Esophagus (tissue), 2 donors: ENCODE results near the gene APBA2. TPM values are rescaled to one million over a fixed set of nuclear protein-coding genes. Genes with fewer than 3 reads are reported as not detected.

Experiments
- H3K27ac ChIP-seq, 2 donors: one replicate each; pipeline ENCODE4 v1.5.1; 2013; ENCODE audit warnings: low read depth in 2 of 2, mild to moderate bottlenecking in 2 of 2, inconsistent platforms in 1 of 2, low read length in 1 of 2, moderate library complexity in 1 of 2
- H3K27me3 ChIP-seq, 2 donors: one replicate each; pipeline ENCODE4 v1.6.1; 2013; ENCODE audit warnings: low read length in 2 of 2, control low read depth in 1 of 2, mild to moderate bottlenecking in 1 of 2; ENCODE audit not compliant: insufficient read depth in 2 of 2, control insufficient read depth in 1 of 2
- H3K36me3 ChIP-seq, 2 donors: one replicate each; pipeline ENCODE4 v1.6.1; 2013; ENCODE audit warnings: low read length in 1 of 2; ENCODE audit not compliant: control insufficient read depth in 2 of 2, insufficient read depth in 2 of 2
- H3K4me1 ChIP-seq, 2 donors: one replicate each; pipeline ENCODE4 v1.6.1; 2013; ENCODE audit warnings: low read length in 1 of 2; ENCODE audit not compliant: control insufficient read depth in 2 of 2, insufficient read depth in 2 of 2
- H3K4me3 ChIP-seq, 2 donors: one replicate each; pipeline ENCODE4 v1.5.1; 2013; ENCODE audit warnings: low read length in 2 of 2, mild to moderate bottlenecking in 2 of 2, low read depth in 1 of 2, moderate library complexity in 1 of 2
- H3K9me3 ChIP-seq, 2 donors: one replicate each; pipeline ENCODE4 v1.6.1; 2013; ENCODE audit warnings: mild to moderate bottlenecking in 2 of 2, low read depth in 1 of 2, low read length in 1 of 2, moderate library complexity in 1 of 2; ENCODE audit not compliant: control insufficient read depth in 2 of 2, insufficient read depth in 1 of 2
- WGBS, 2 donors: extraction: QIAGEN DNeasy Blood & Tissue Kit; methylation state at CpG; one replicate each; pipeline ENCODE4 v1.1.7; 2013; 5-methylcytosine and 5-hydroxymethylcytosine counted together
- polyA plus RNA-seq, 2 donors: library from polyadenylated mRNA; stranded (reverse); fragments of 200-250 nt; gene quantifications; one replicate each; pipeline ENCODE4 v1.2.3, GENCODE V29; 2013
- donor health status: healthy with polysubstance abuse.
- donor health status: Bipolar disorder and iron deficiency.

APBA2 gene
- polyA plus RNA-seq, 2 donors, result 0.77 to 1.7 TPM

GRCh38 chr15:28957606-28958498 lies 72.1 kb downstream of the APBA2 start:
- no peaks in the 10 kb centered on the region for H3K27me3 ChIP-seq
- H3K9me3 ChIP-seq, result peaks cover 4 to 5% of the 10 kb centered on the region in 2 donors
- H3K4me3 ChIP-seq, result no peak overlapping the region
- WGBS, 2 donors, result 88 to 93% methylated on average over 18 of the region's 18 CpGs
- H3K27ac ChIP-seq, result no peak overlapping the region
- no peaks in the 10 kb centered on the region for H3K36me3 ChIP-seq
- no peaks in the 10 kb centered on the region for H3K4me1 ChIP-seq

GRCh38 chr15:28959326-28959725 lies 73.6 kb downstream of the APBA2 start:
- Histone ChIP-seq H3K27ac (no peak overlapping the region), H3K36me3 (no peaks in the 10 kb centered on the region), H3K9me3 (peaks cover 4 to 5% of the 10 kb centered on the region in 2 donors), H3K4me1 (no peaks in the 10 kb centered on the region), H3K27me3 (no peaks in the 10 kb centered on the region), H3K4me3 (no peak overlapping the region)
- 92 to 94% methylated on average over 7 of the region's 7 CpGs for WGBS, 2 donors

DNA sequence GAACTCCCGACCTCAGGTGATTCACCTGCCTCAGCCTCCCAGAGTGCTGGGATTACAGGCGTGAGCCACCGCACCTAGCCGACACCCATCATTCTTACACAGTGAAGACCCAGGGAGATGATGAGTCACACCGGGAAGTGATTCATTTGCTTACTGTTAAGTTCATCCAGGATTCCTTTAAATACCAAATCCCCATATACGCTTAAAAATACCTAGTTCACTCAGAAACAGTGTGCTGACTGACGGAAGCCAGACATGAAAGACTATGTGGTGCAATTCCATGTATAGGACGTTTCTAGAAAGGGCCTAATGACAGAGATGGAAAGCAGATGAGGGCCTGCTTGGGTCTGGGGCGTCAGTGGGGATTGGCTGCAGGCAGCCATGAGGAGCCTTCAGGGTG lies 75.2 kb downstream of the APBA2 start:
- 70 to 74% methylated on average over 8 to 9 of the region's 9 CpGs for WGBS, 2 donors
- Histone ChIP-seq H3K9me3 (peaks cover 2 to 4% of the 10 kb centered on the region in 2 donors), H3K4me1 (no peaks in the 10 kb centered on the region), H3K27ac (no peak overlapping the region), H3K27me3 (no peaks in the 10 kb centered on the region), H3K36me3 (no peaks in the 10 kb centered on the region), H3K4me3 (no peak overlapping the region)

DNA sequence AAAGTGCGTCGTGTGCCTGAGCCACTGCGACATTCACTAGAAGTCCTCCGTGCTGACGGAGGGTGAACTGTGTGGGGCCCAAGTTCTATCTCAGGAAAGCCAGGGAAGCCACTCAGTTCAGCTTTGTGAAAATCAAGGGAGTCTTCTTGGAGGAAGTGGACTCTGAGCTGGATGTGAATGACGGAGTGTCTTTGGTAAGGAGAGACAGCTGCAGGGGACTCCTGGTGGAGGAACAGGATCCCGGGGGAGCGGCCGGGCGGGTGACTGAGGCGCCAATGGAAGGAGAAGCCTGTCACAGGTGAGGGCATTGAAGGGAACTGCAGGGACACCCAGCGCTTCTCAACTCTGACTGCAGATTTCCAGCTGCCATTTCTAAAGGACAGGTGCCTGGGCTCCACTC lies 75.6 kb downstream of the APBA2 start:
- no peaks in the 10 kb centered on the region for H3K27me3 ChIP-seq
- H3K4me1 ChIP-seq, result no peaks in the 10 kb centered on the region
- H3K36me3 ChIP-seq, result no peaks in the 10 kb centered on the region
- no peak overlapping the region for H3K27ac ChIP-seq
- 90 to 92% methylated on average over 12 of the region's 12 CpGs for WGBS, 2 donors
- H3K4me3 ChIP-seq, result no peak overlapping the region
- peaks cover 2 to 4% of the 10 kb centered on the region in 2 donors for H3K9me3 ChIP-seq

- H3K27ac ChIP-seq, result no peak overlapping the region
- 84 to 89% methylated on average over 8 of the region's 8 CpGs for WGBS, 2 donors
- no peak overlapping the region for H3K4me3 ChIP-seq
- H3K9me3 ChIP-seq, result peaks cover 0 to 2% of the 10 kb centered on the region in 2 donors
- no peaks in the 10 kb centered on the region for H3K27me3 ChIP-seq
- H3K4me1 ChIP-seq, result no peaks in the 10 kb centered on the region
- H3K36me3 ChIP-seq, result no peaks in the 10 kb centered on the region
Observed at GRCh38 chr15:28962851-28963710, 77.3 kb downstream of the APBA2 start.

- WGBS, 2 donors, result 83% methylated on average over 2 of the region's 2 CpGs
- H3K4me3 ChIP-seq, result no peak overlapping the region
- peaks cover 0 to 2% of the 10 kb centered on the region in 2 donors for H3K9me3 ChIP-seq
Observed at GRCh38 chr15:28963711-28964081, 77.9 kb downstream of the APBA2 start.

GRCh38 chr15:28964098-28964497 lies 78.3 kb downstream of the APBA2 start:
- Histone ChIP-seq H3K4me1 (no peaks in the 10 kb centered on the region), H3K27me3 (no peaks in the 10 kb centered on the region), H3K4me3 (no peak overlapping the region), H3K9me3 (peaks cover 0 to 2% of the 10 kb centered on the region in 2 donors), H3K36me3 (no peaks in the 10 kb centered on the region), H3K27ac (no peak overlapping the region)
- 89 to 92% methylated on average over 1 of the region's 1 CpG for WGBS, 2 donors

More at GRCh38 chr15:28963711-28964081, 77.9 kb downstream of the APBA2 start:
- no peak overlapping the region for H3K27ac ChIP-seq
- no peaks in the 10 kb centered on the region for H3K36me3 ChIP-seq
- H3K27me3 ChIP-seq, result no peaks in the 10 kb centered on the region
- no peaks in the 10 kb centered on the region for H3K4me1 ChIP-seq

DNA sequence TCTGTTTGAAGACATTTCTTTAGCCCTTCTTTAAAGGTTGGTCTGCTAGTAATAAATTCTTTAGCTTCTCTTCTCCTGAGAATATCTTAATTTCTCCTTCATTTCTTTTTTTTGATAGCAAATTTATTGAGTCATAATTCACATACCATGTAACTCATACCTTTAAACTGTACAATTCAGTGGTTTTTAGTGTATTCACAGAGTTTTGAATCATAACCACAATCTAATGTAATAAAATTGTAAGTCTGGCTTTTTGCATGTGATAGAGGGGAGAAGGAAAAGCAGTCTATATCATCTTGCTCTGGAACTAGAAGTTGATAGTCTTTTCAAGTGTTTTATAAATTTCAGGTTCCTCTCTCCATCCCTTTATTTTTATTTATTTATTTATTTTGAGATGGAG lies 81.3 kb downstream of the APBA2 start:
- Histone ChIP-seq H3K27ac (no peak overlapping the region), H3K27me3 (no peaks in the 10 kb centered on the region), H3K36me3 (no peaks in the 10 kb centered on the region)

DNA sequence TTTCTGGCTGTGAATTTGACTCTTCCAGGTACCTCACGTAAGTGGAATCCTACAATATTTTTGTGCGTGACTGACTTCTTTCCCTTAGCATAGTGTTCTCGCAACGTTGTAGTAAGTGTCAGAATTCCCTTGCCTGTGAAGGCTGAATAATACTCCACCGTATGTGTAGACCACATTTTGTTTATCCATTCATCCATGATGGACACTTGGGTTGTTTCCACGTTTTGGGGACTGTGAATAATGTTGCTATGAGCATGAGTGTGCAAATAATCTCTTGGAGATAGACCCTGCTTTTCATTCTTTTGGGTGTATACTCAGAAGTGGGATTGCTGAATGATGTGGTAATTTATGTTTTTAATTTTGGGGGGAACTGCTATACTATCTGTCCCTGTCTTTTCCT lies 82.2 kb downstream of the APBA2 start:
- WGBS, 2 donors, result 80 to 81% methylated on average over 6 of the region's 6 CpGs

More for the DNA sequence above, 81.3 kb downstream of the APBA2 start:
- no peaks in the 10 kb centered on the region for H3K9me3 ChIP-seq
- no peak overlapping the region for H3K4me3 ChIP-seq
- H3K4me1 ChIP-seq, result no peaks in the 10 kb centered on the region

More for the DNA sequence above, 82.2 kb downstream of the APBA2 start:
- H3K27me3 ChIP-seq, result no peaks in the 10 kb centered on the region
- no peaks in the 10 kb centered on the region for H3K4me1 ChIP-seq
- H3K27ac ChIP-seq, result no peak overlapping the region
- no peak overlapping the region for H3K4me3 ChIP-seq
- H3K9me3 ChIP-seq, result no peaks in the 10 kb centered on the region
- no peaks in the 10 kb centered on the region for H3K36me3 ChIP-seq
